DMS114 treated with DMSO at 0.1 percent for 48 hours (cell line): Measurements from ENCODE around the gene MXD3.

Experiments
- DNase-seq: peaks from one replicate; lab custom pipeline; 2025; ENCODE audit not compliant: unreplicated experiment; lab: John Stamatoyannopoulos, UW

Gene MXD3

DNA sequence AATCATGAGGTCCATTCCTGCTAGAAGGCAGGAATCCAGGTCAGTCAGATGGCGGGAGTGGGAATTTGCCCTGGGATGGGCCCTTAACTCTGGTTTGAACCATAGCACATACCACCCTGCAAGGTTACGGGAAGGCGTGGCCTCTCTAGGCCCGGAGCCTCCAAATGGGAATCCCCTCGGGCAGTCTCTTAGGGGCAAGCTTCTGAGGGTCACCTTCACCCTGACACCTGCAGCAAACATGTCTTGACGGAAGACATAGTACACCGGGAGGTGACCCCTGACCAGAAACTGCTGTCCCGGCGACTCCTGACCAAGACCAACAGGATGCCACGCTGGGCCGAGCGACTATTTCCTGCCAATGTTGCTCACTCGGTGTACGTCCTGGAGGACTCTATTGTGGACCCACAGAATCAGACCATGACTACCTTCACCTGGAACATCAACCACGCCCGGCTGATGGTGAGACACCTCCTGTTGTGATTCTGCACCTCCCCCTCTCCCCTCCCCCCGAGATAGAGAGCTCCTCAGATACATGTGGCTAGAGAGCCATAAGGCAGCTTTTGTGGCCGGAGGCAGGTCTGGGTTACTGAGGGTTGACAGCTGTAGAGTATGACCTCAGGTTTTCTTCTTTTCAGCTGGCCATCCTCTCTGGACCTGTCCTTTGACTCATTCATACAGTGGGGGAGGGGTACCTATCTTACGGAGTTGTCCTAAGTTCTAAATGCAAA, 7.1 kb downstream of the MXD3 start:
- no peak for DNase-seq

GRCh38 chr5:177303925-177304391, 7.7 kb downstream of the MXD3 start:
- no peak for DNase-seq

- peak; percentile 54 for DNase-seq
Measured at GRCh38 chr5:177303121-177303924, 8.4 kb downstream of the MXD3 start, which contains the start of the genes PRELID1 and RAB24. PRELID1 (plus strand) TSS chr5:177303799; CDS start chr5:177303986, 187 bp downstream. RAB24 (minus strand) TSS chr5:177303719; CDS start chr5:177303288, 431 bp downstream.

DNA sequence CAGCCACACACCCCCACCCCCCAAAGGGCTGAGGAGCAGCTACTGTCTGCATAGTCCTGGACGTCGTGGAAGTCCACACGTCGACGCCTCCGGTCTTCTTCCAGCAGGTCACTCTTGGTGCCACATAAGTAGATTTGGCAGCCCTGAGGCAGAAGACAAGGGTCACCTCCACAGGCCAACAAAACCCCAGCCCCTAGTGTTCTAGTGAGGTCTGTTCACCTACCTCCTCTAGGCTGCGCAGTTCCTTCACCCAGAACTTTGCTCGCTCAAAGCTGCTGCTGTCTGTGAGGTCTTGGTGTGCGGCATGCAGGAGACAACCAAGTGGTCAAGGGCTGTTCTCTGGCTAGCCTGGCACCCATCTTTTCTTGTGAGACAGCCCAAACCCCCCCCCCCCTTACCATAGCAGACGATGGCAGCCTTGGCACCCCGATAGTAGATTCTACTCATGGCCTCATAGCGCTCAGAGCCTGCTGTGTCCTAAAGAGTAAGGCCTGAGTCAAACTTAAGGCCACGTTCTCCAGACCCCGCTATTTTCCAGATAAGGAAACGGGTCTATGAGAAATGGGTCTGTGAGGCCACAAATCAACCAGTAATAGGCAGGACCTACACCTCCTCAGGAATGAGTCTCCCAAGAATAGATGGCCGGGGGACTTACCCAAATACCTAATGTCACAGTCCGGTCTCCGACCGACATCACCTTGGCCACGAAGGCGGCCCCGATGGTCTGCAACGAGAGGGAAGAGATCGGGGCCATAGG, 9.2 kb downstream of the MXD3 start:
- no peak for DNase-seq

DNA sequence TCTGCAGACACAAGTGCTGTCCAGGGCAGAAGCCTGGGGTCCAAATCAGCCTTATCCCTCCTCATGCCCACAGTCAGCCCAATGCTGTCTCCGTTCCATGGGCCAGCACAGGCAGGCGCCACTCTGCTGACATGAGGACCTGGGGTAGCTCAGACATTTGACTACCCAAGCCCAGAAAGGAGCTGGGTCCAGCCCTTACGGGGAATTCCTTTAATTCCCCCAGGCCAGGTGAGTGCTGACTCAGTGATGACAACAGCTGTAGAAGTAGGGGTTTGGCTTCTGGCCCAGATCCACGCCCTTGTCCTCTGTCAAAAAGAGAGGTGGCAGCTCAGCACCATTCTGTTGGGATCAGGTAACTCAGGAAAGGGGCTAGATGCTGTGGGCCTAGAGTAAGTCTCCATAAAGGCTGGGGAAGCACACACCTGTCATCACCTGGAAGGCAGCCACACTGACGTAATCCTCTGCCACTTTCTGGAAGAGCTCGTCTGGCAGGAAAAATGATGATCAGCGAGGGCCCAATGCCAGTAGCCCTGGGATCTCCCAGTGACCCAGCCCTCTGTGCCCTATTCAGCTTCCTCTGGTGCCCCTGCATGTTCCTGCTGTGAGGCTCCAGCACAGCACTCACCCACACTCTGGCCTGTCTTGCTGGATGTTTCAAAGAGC, 10.1 kb downstream of the MXD3 start:
- DNase-seq = no peak

GRCh38 chr5:177300951-177301350, 10.7 kb downstream of the MXD3 start:
- DNase-seq = no peak

DNA sequence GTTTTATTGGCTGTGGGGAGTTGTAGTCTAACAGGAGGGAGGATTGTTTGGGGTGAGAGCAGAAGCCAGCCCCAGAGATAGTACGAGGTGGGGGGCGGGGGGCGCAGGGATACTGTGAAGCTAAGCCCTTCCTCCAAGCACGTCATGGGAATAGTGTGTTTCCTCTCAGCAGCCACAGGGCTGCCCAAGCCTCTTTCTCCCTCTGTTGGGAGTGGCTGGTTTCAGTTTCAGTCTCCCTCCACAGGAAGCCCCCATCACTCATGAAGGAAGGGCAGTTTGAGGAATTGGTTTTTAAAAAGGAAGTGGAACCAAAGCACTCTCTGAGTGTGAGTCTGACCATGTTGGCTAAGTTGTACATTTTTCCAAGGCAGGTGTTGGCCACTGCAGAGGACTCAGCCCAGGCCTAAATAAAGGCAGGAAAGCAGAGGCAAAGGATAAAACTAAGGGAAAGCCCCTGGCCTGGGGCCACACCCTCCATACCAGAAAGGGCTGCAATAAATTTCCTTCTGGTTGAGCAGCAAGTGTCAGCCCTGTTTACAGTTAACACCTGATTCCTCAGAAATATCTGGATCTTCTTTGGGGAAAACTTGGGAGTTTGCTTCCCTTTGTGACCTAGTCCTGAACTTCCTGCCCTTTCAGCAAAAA, 11.3 kb downstream of the MXD3 start:
- DNase-seq = peak; percentile 73

GRCh38 chr5:177299697-177300096, 12.0 kb downstream of the MXD3 start:
- no peak for DNase-seq

DNA sequence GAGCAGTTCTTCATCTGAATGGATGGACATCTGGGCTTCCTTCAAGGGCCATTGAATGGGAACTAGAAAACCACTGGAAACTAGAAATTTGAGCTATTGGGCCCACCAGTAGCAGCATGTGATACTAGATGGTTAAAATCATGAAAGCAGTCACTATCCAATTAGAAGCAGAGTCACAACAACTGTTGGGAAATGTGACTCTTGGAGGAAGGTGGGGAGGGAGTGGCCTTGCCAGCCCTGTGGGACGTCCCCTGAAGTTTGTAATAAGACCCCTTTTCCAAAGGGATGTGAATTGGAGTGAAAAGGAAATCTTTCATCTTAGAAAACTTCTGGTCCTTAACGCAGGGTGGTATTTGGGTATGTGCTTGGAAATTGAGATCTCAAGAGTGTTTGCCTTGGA, 13.8 kb downstream of the MXD3 start:
- no peak for DNase-seq

GRCh38 chr5:177296581-177296980, 15.1 kb downstream of the MXD3 start:
- DNase-seq = no peak

DNA sequence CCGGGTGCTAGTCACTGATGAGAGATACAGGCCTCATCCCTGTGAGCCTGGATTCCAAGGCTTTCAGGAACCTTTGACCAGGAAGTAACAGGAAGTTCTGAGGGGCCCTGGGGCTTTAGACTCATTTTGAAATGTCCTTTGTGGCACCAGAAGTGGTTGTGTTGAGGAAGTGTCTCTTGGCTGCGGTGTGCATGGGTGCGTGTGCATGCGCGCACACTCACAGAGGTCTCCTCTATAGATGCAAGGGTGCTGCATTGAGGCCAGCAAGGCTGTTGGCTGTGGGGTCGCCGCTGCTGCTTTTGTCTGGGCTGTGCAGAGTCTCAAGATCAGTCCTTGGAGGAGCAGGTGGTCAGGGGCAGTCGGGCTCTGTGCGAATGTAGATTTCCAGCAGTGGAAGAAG, 15.8 kb downstream of the MXD3 start:
- DNase-seq = no peak

GRCh38 chr5:177294632-177295031, 17.1 kb downstream of the MXD3 start:
- no peak for DNase-seq

- no peak for DNase-seq
Measured at GRCh38 chr5:177293819-177294581, 17.7 kb downstream of the MXD3 start.

DNA sequence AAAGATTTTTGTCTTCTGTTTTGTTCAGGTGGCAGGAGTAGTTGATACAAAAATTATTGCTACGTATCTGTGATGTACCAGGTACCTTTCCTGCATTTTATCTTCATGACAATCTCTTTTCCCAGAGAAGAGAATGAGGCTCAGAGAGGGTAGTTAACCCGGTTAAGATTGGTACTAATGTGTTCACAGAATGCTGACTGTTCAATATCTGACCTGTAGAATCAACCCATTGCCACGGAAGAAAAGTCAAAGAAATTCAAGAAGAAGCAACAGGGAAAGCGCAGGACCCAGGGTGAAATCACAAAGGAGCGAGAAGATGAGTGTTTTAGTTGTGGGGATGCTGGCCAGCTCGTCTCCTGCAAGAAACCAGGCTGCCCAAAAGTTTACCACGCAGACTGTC, 20.0 kb downstream of the MXD3 start:
- DNase-seq = no peak

DNA sequence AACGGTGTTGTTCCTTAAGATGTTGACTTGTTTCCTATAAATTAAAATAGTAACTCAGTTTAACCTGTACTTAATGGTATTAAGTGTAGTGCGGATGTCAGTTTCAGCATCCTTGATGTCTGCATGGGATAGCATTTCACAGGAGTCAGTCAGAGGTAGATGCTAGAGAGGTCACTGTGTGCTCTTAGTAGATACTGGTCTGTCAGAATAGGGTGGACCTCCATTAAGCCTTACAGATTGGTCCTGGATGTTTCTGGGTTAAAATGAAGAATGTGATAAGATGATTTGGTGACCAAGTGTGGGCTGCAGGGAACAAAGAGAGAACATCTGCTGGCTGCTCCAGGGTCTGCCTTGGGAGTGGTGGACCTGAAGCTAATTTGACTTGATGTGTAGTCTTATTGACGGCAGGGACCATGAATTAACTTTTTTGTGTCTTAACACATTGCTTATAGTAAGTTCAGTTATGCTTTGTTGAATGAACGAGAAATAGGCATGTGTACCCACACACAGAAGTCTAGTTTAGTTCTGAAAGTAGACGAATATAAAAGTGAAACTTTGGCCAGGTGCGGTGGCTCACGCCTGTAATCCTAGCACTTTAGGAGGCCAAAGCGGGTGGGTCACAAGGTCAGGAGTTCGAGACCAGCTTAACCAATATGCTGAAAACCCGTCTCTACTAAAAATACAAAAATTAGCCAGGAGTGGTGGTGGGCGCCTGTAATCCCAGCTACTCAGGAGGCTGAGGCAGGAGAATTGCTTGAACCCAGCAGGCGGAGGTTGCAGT, 20.7 kb downstream of the MXD3 start:
- DNase-seq = no peak

- DNase-seq = no peak
Measured at GRCh38 chr5:177288191-177288590, 23.5 kb downstream of the MXD3 start.

DNA sequence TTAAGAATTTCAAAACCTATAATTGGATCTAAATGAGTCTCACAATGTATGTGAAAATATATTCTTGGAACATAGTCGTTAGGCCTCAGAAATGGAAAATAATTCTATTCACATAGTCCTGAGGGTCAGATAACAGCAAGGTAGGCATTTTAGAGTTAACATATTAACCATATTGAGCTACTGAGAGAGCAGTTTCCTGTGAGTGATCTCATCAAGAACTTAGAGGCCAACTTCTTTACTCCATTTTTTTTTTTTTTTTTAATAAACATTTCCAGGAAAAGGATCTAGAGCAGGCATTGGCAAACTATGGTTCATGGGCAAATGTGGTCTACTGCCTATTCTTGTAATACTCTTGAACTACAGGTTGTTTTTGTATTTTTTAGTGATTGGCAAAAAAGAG, 34.8 kb downstream of the MXD3 start:
- no peak for DNase-seq

GRCh38 chr5:177275883-177276282, 35.8 kb downstream of the MXD3 start:
- no peak for DNase-seq

GRCh38 chr5:177271113-177271512, 40.6 kb downstream of the MXD3 start:
- DNase-seq = no peak
